HEK293 (cell line): ENCODE measurements around the gene SECTM1.

ENCODE experiments used
- CTCF ChIP-seq: fragments of 450-650 bp; formaldehyde crosslinking; IDR thresholded peaks from 2 replicates; pipeline ENCODE4 v1.5.1; 2016; ENCODE audit warnings: missing biosample characterization, missing genetic modification characterization
- ELK4 ChIP-seq: IDR thresholded peaks from 2 replicates; pipeline ENCODE4 v1.6.1; 2011; ENCODE audit warnings: mild to moderate bottlenecking, low read depth, low read length, borderline replicate concordance
- HOXA7 ChIP-seq: sonication (generic); formaldehyde crosslinking; IDR thresholded peaks from 2 replicates; pipeline ENCODE4 v1.8.1; 2022; ENCODE audit warnings: missing genetic modification reagents, borderline replicate concordance
- IKZF3 ChIP-seq: fragments of 450-650 bp; IDR thresholded peaks from 2 replicates; pipeline ENCODE4 v1.5.0; 2018; ENCODE audit warnings: missing biosample characterization, mild to moderate bottlenecking, missing genetic modification characterization, moderate library complexity
- INSM2 ChIP-seq: fragments of 450-650 bp; formaldehyde crosslinking; IDR thresholded peaks from 2 replicates; pipeline ENCODE4 v1.5.1; 2016; ENCODE audit warnings: missing biosample characterization, missing genetic modification characterization
- KLF16 ChIP-seq: fragments of 450-650 bp; formaldehyde crosslinking; IDR thresholded peaks from 2 replicates; pipeline ENCODE4 v1.5.1; 2017; ENCODE audit warnings: missing biosample characterization, missing genetic modification characterization
- PATZ1 ChIP-seq: fragments of 450-650 bp; formaldehyde crosslinking; IDR thresholded peaks from 2 replicates; pipeline ENCODE4 v1.5.1; 2016; ENCODE audit warnings: missing biosample characterization, missing genetic modification characterization
- PRDM1 ChIP-seq: fragments of 450-650 bp; formaldehyde crosslinking; IDR thresholded peaks from 2 replicates; pipeline ENCODE4; 2016; ENCODE audit warnings: missing biosample characterization, missing genetic modification characterization
- PRDM4 ChIP-seq: fragments of 450-650 bp; formaldehyde crosslinking; IDR thresholded peaks from 2 replicates; pipeline ENCODE4 v1.5.1; 2017; ENCODE audit warnings: missing biosample characterization, missing genetic modification characterization
- ZBTB26 ChIP-seq: fragments of 450-650 bp; formaldehyde crosslinking; optimal IDR thresholded peaks from 2 replicates; pipeline ENCODE3; 2016; ENCODE audit warnings: missing biosample characterization, mild to moderate bottlenecking, missing genetic modification characterization
- ZBTB8A ChIP-seq: fragments of 450-650 bp; formaldehyde crosslinking; IDR thresholded peaks from 2 replicates; pipeline ENCODE4 v1.5.1; 2016; ENCODE audit warnings: missing biosample characterization, missing genetic modification characterization
- ZIC2 ChIP-seq: fragments of 450-650 bp; formaldehyde crosslinking; IDR thresholded peaks from 2 replicates; pipeline ENCODE4 v1.5.1; 2016; ENCODE audit warnings: missing biosample characterization, missing genetic modification characterization
- ZNF2 ChIP-seq: fragments of 450-650 bp; formaldehyde crosslinking; IDR thresholded peaks from 2 replicates; pipeline ENCODE4 v1.5.1; 2016; ENCODE audit warnings: missing biosample characterization, missing genetic modification characterization
- ZNF280C ChIP-seq: fragments of 450-650 bp; formaldehyde crosslinking; IDR thresholded peaks from 2 replicates; pipeline ENCODE4 v1.5.1; 2016; ENCODE audit warnings: missing biosample characterization, missing genetic modification characterization
- ZNF324 ChIP-seq: fragments of 450-650 bp; formaldehyde crosslinking; IDR thresholded peaks from 2 replicates; pipeline ENCODE4 v1.5.1; 2016; ENCODE audit warnings: missing biosample characterization, missing genetic modification characterization
- ZNF335 ChIP-seq: fragments of 450-650 bp; formaldehyde crosslinking; conservative IDR thresholded peaks from 2 replicates; pipeline ENCODE4 v1.5.1; 2016; ENCODE audit warnings: missing biosample characterization, missing genetic modification characterization
- ZNF394 ChIP-seq: fragments of 450-650 bp; formaldehyde crosslinking; IDR thresholded peaks from 2 replicates; pipeline ENCODE4 v1.5.1; 2016; ENCODE audit warnings: missing biosample characterization, missing genetic modification characterization, mild to moderate bottlenecking, moderate library complexity, borderline replicate concordance
- ZNF423 ChIP-seq: fragments of 450-650 bp; formaldehyde crosslinking; IDR thresholded peaks from 2 replicates; pipeline ENCODE4 v1.5.1; 2016; ENCODE audit warnings: missing biosample characterization, missing genetic modification characterization
- ZNF48 ChIP-seq: fragments of 450-650 bp; formaldehyde crosslinking; IDR thresholded peaks from 2 replicates; pipeline ENCODE4 v1.5.1; 2016; ENCODE audit warnings: missing biosample characterization, missing genetic modification characterization
- ZNF580 ChIP-seq: fragments of 450-650 bp; formaldehyde crosslinking; IDR thresholded peaks from 2 replicates; pipeline ENCODE4 v1.5.1; 2016; ENCODE audit warnings: missing biosample characterization, missing genetic modification characterization
- ZNF610 ChIP-seq: fragments of 450-650 bp; formaldehyde crosslinking; IDR thresholded peaks from 2 replicates; pipeline ENCODE4 v1.5.1; 2016; ENCODE audit warnings: missing biosample characterization, missing genetic modification characterization, borderline replicate concordance
- ZNF658 ChIP-seq: fragments of 450-650 bp; formaldehyde crosslinking; IDR thresholded peaks from 2 replicates; pipeline ENCODE4; 2016; ENCODE audit warnings: missing biosample characterization, missing genetic modification characterization
- ZNF660 ChIP-seq: fragments of 450-650 bp; IDR thresholded peaks from 2 replicates; pipeline ENCODE4 v1.5.1; 2018; ENCODE audit warnings: missing biosample characterization, mild to moderate bottlenecking, missing genetic modification characterization
- ZNF76 ChIP-seq: fragments of 450-650 bp; formaldehyde crosslinking; IDR thresholded peaks from 2 replicates; pipeline ENCODE4; 2016; ENCODE audit warnings: low read depth, missing biosample characterization, missing genetic modification characterization, borderline replicate concordance
- ZNF768 ChIP-seq: fragments of 450-650 bp; formaldehyde crosslinking; IDR thresholded peaks from 2 replicates; pipeline ENCODE4 v1.5.1; 2018; ENCODE audit warnings: missing biosample characterization, mild to moderate bottlenecking, missing genetic modification characterization
- ZSCAN30 ChIP-seq: fragments of 450-650 bp; IDR thresholded peaks from 2 replicates; pipeline ENCODE4 v1.5.1; 2018; ENCODE audit warnings: missing biosample characterization, mild to moderate bottlenecking, missing genetic modification characterization, moderate library complexity

SECTM1 gene

GRCh38 chr17:82351713-82352488, 18.3 kb upstream of the SECTM1 start (continued):
- TF ChIP-seq ZNF280C (tag by site-specific recombination) (no peak), ZNF423 (tag by site-specific recombination) (peak; percentile 73), INSM2 (tag by site-specific recombination) (no peak), ZBTB8A (tag by site-specific recombination) (peak; percentile 76), ZIC2 (tag by site-specific recombination) (peak; percentile 73), PATZ1 (tag by site-specific recombination) (peak; percentile 58; the same call in 1 of the 2 replicates), PRDM1 (no peak), ZNF324 (tag by site-specific recombination) (0 out of 2 replicates have a peak, but pooled peaks have one; percentile 53), ZNF580 (no peak), ZSCAN30 (tag by site-specific recombination) (peak; percentile 74; the same call in 1 of the 2 replicates), CTCF (tag by site-specific recombination) (peak; percentile 82), ZNF768 (tag by site-specific recombination) (no peak), HOXA7 (CRISPR knock-in tag) (no peak), ZNF76 (no peak), ZNF2 (tag by site-specific recombination) (peak; percentile 89), ZNF660 (tag by site-specific recombination) (peak; percentile 50; the same call in 1 of the 2 replicates), PRDM4 (no peak), ZNF394 (tag by site-specific recombination) (0 out of 2 replicates have a peak, but pooled peaks have one; percentile 26), ZNF658 (no peak), ELK4 (no peak), ZNF610 (tag by site-specific recombination) (0 out of 2 replicates have a peak, but pooled peaks have one; percentile 28), IKZF3 (tag by site-specific recombination) (0 out of 2 replicates have a peak, but pooled peaks have one; percentile 22), ZBTB26 (peak; percentile 16), ZNF335 (tag by site-specific recombination) (peak; percentile 27; the same call in 1 of the 2 replicates), KLF16 (tag by site-specific recombination) (no peak), ZNF48 (tag by site-specific recombination) (no peak)
